ENCODE data around the gene BCL11A. TPM values are rescaled to one million over a fixed set of nuclear protein-coding genes. Genes with fewer than 3 reads are reported as not detected.

Gene BCL11A
- total RNA-seq, 2 experiments from 2014 or later: not detected

- peaks cover 16% of the 10 kb centered on the region for H3K4me1 Mint-ChIP-seq
- no peak overlapping the region for H3K27ac Mint-ChIP-seq
- DNase-seq (no peak), ATAC-seq (no peak)
- CTCF ChIA-PET: no interaction called here
- no peak overlapping the region for H3K4me3 Mint-ChIP-seq
- no peaks in the 10 kb centered on the region for H3K36me3 Mint-ChIP-seq
- H3K9me3 Mint-ChIP-seq (ENCODE audit: low read depth): no peaks in the 10 kb centered on the region
- H3K27me3 Mint-ChIP-seq: peaks cover 13% of the 10 kb centered on the region
Observed at GRCh38 chr2:60497500-60497899, 56.0 kb downstream of the BCL11A start.

- Mint-ChIP-seq H3K27me3 (peaks cover 15% of the 10 kb centered on the region), H3K4me1 (peaks cover 16% of the 10 kb centered on the region), H3K27ac (no peak overlapping the region), H3K4me3 (no peak overlapping the region), H3K9me3 (ENCODE audit: low read depth) (no peaks in the 10 kb centered on the region), H3K36me3 (no peaks in the 10 kb centered on the region)
- ATAC-seq (no peak), DNase-seq (no peak)
- CTCF ChIA-PET: no interaction called here
Observed at GRCh38 chr2:60496956-60497355, 56.5 kb downstream of the BCL11A start.

GRCh38 chr2:60496475-60496874, 57.0 kb downstream of the BCL11A start:
- Mint-ChIP-seq H3K9me3 (ENCODE audit: low read depth) (no peaks in the 10 kb centered on the region), H3K4me3 (no peak overlapping the region), H3K27me3 (peaks cover 18% of the 10 kb centered on the region), H3K27ac (no peak overlapping the region), H3K4me1 (peaks cover 16% of the 10 kb centered on the region), H3K36me3 (no peaks in the 10 kb centered on the region)
- DNase-seq (no peak), ATAC-seq (no peak)
- CTCF ChIA-PET: no interaction called here

- peaks cover 16% of the 10 kb centered on the region for H3K4me1 Mint-ChIP-seq
- H3K9me3 Mint-ChIP-seq (ENCODE audit: low read depth): no peaks in the 10 kb centered on the region
- CTCF ChIA-PET: interaction anchor here (0.9 to 1.0 kb wide), 2 partner anchors 12 to 66 kb away, joined by 3 read pairs; no protein-coding TSS in a partner anchor
- H3K27ac Mint-ChIP-seq: no peak overlapping the region
- no peak for DNase-seq
- H3K4me3 Mint-ChIP-seq: no peak overlapping the region
- H3K27me3 Mint-ChIP-seq: peaks cover 16% of the 10 kb centered on the region
- no peak for ATAC-seq
- no peaks in the 10 kb centered on the region for H3K36me3 Mint-ChIP-seq
Observed at GRCh38 chr2:60495041-60495625, 58.3 kb downstream of the BCL11A start.

DNA sequence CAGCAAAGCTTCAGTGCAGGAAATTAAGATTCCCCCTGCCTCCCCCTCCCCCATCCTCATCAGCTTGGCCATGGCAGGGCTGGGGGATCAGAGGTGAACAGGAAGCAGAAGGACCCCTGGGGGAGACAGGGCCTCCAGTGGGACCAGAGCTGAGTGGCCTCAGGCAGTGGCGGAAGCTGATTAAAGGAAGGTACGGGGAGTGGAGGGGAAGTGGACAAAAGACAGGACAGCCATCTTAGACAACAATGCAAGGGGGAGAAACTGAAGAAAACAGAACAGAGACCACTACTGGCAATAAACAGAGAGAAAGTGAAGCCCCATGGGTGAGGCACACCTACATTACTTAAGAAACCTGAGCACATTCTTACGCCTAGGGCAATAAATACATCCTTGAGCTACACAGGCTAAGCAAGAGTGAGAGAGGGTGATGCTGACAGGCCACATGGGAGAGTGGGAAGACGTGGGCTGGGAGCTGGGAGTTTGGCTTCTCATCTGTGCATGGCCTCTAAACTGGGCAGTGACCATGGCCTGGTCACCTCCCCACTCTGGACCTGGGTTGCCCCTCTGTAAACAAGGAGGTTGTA, 59.6 kb downstream of the BCL11A start:
- no peak overlapping the region for H3K27ac Mint-ChIP-seq
- no peak for ATAC-seq

GRCh38 chr2:60492548-60492947, 60.9 kb downstream of the BCL11A start:
- ATAC-seq (no peak), DNase-seq (no peak)
- Mint-ChIP-seq H3K36me3 (no peaks in the 10 kb centered on the region), H3K4me1 (no peaks in the 10 kb centered on the region), H3K4me3 (no peak overlapping the region), H3K27ac (no peak overlapping the region), H3K9me3 (ENCODE audit: low read depth) (no peaks in the 10 kb centered on the region), H3K27me3 (peaks cover 19% of the 10 kb centered on the region)
- CTCF ChIA-PET: no interaction called here

More for the DNA sequence above, 59.6 kb downstream of the BCL11A start:
- Mint-ChIP-seq H3K9me3 (ENCODE audit: low read depth) (no peaks in the 10 kb centered on the region), H3K4me1 (peaks cover 10% of the 10 kb centered on the region), H3K4me3 (no peak overlapping the region), H3K36me3 (no peaks in the 10 kb centered on the region), H3K27me3 (peaks cover 16% of the 10 kb centered on the region)
- DNase-seq: no peak
- CTCF ChIA-PET: interaction anchor here (1.0 kb wide), 1 partner anchor 67 kb away, joined by 3 read pairs; no protein-coding TSS in a partner anchor

DNA sequence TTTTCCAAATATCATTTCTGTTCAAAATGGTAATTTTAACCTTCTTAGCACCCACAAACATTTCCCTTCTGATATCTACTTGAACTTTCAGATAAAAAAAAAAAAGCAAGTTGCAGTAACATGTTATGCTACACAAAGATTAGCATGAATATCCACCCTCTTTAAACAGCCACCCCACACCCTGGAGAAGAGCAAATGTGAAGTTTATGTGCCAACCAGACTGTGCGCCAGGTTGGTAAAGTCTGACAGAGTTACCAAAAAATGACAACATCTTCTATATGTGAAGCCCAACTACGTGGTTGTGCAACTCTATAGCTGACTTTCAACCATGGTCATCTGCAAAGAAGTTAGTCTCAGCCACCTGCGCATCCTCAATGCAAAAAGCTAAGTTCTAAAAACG, 62.6 kb downstream of the BCL11A start:
- H3K9me3 Mint-ChIP-seq (ENCODE audit: low read depth): no peaks in the 10 kb centered on the region

DNA sequence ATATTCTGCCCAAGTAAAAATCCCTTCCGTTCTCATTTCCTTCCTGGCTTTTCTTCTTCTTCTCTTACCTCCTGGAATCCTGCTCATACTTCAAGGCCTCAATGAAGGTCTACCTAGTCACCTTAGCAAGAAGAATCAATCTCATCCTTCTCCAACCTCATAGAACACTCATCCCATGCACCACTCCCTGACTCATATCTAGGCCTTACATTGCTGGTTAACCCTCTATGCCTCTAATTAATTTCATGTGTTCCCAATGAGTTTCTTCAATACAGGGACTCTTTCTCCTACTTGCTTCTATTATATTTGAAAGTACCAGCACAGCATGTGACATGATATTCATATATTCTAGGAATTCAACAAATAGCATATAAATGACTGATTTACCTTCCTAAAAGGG, 63.0 kb downstream of the BCL11A start:
- Mint-ChIP-seq H3K4me1 (no peaks in the 10 kb centered on the region), H3K27ac (no peak overlapping the region), H3K4me3 (no peak overlapping the region), H3K9me3 (ENCODE audit: low read depth) (no peaks in the 10 kb centered on the region), H3K36me3 (no peaks in the 10 kb centered on the region), H3K27me3 (peaks cover 19% of the 10 kb centered on the region)
- ATAC-seq (no peak), DNase-seq (no peak)
- CTCF ChIA-PET: no interaction called here

More for the DNA sequence above, 62.6 kb downstream of the BCL11A start:
- Mint-ChIP-seq H3K4me1 (no peaks in the 10 kb centered on the region), H3K27me3 (peaks cover 21% of the 10 kb centered on the region), H3K27ac (no peak overlapping the region), H3K4me3 (no peak overlapping the region), H3K36me3 (no peaks in the 10 kb centered on the region)
- CTCF ChIA-PET: no interaction called here
- ATAC-seq (no peak), DNase-seq (no peak)

GRCh38 chr2:60489289-60489688, 64.2 kb downstream of the BCL11A start:
- Mint-ChIP-seq H3K9me3 (ENCODE audit: low read depth) (no peaks in the 10 kb centered on the region), H3K36me3 (no peaks in the 10 kb centered on the region), H3K4me1 (no peaks in the 10 kb centered on the region), H3K27me3 (peaks cover 23% of the 10 kb centered on the region), H3K27ac (no peak overlapping the region), H3K4me3 (no peak overlapping the region)
- DNase-seq (no peak), ATAC-seq (no peak)
- CTCF ChIA-PET: no interaction called here

GRCh38 chr2:60488291-60488690, 65.2 kb downstream of the BCL11A start:
- ATAC-seq (no peak), DNase-seq (no peak)
- Mint-ChIP-seq H3K9me3 (ENCODE audit: low read depth) (no peaks in the 10 kb centered on the region), H3K4me3 (no peak overlapping the region), H3K27ac (no peak overlapping the region), H3K27me3 (peaks cover 29% of the 10 kb centered on the region), H3K4me1 (no peaks in the 10 kb centered on the region), H3K36me3 (no peaks in the 10 kb centered on the region)
- CTCF ChIA-PET: no interaction called here

DNA sequence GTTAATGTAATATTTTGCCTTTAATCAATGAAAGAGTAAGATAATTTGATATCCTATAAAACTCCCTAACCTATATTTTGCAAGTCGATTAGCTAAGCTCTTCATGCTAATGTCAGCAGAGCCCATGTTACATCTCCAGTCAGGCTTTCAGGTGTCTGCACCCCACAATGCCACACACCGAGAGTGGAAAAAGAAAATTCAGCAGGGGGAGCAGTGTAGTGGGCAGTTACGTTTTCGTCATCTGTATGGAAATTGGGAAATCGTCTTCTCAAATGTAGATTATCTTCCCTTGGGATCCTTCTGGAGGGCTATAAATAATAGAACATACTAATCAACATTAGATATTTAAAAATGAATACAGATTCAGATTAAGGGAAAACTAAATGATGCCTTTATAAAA, 66.3 kb downstream of the BCL11A start:
- no peaks in the 10 kb centered on the region for H3K9me3 Mint-ChIP-seq (ENCODE audit: low read depth)
- H3K4me1 Mint-ChIP-seq: no peaks in the 10 kb centered on the region
- ATAC-seq (no peak), DNase-seq (no peak)
- CTCF ChIA-PET: no interaction called here
- no peak overlapping the region for H3K4me3 Mint-ChIP-seq
- H3K36me3 Mint-ChIP-seq: no peaks in the 10 kb centered on the region
- H3K27ac Mint-ChIP-seq: no peak overlapping the region
- peaks cover 33% of the 10 kb centered on the region for H3K27me3 Mint-ChIP-seq

DNA sequence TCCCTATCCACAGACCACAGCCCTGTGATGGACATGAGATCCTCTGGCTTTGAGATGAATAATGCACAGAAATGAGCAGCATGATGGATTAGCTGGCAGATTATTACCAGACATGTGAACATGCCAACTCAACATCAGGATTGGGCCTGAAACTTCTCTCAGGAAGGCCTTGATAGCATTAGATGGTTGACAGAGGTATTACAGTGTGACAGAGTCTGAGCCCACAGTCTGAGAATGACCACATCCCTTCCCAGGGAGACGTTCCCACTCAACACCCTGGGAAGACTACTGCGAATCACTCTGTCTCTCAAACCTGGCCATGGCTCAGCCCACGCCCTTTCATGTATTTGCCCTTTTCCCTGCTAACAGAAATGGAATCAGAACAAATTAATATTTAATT, 66.9 kb downstream of the BCL11A start:
- no peak overlapping the region for H3K4me3 Mint-ChIP-seq
- no peak for DNase-seq
- H3K27me3 Mint-ChIP-seq: peaks cover 35% of the 10 kb centered on the region
- no peaks in the 10 kb centered on the region for H3K9me3 Mint-ChIP-seq (ENCODE audit: low read depth)
- CTCF ChIA-PET: no interaction called here
- H3K27ac Mint-ChIP-seq: no peak overlapping the region
- no peaks in the 10 kb centered on the region for H3K4me1 Mint-ChIP-seq
- no peaks in the 10 kb centered on the region for H3K36me3 Mint-ChIP-seq
- no peak for ATAC-seq

DNA sequence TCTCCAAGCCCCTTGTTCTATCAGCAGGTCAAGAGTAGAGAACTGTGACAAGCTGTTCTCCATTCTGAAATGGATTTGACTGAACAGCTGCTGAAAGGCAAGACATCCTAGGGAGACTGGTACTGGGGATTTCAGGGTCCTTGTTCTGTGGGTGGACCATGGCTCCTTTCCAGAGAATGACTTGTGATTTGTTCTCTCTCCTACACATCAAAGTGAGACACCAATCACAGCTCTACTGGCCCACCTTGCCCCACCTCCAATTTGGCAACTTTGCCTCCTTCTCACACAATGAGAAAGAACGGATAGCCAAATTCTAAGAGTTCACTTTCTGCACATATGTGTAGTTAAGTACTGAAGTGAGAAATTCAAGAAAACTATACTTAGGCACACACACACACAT, 67.4 kb downstream of the BCL11A start:
- H3K9me3 Mint-ChIP-seq (ENCODE audit: low read depth): no peaks in the 10 kb centered on the region
- ATAC-seq (no peak), DNase-seq (no peak)
- CTCF ChIA-PET: no interaction called here
- H3K27me3 Mint-ChIP-seq: peaks cover 38% of the 10 kb centered on the region
- H3K4me1 Mint-ChIP-seq: no peaks in the 10 kb centered on the region
- H3K4me3 Mint-ChIP-seq: no peak overlapping the region
- H3K27ac Mint-ChIP-seq: no peak overlapping the region
- H3K36me3 Mint-ChIP-seq: no peaks in the 10 kb centered on the region

DNA sequence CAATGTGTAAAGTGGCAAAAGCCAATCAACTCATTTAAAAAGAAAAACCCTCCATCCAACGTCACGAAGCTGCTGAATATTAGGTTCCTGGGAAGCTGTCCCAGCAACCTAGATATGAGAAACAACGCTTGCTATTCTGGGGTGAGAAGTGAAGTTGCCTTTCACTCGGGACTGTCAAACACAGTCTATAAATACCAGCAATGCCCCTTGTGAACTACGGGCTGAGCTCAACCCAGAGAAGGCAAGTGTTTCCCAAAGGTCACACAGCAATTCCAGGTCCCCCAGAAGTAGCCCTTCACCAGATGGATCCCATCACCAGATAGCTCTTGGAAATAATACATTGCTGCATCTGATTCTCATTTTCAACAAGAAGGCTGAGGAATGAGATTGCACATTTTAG, 67.9 kb downstream of the BCL11A start:
- Mint-ChIP-seq H3K4me1 (no peaks in the 10 kb centered on the region), H3K27me3 (peaks cover 35% of the 10 kb centered on the region), H3K36me3 (no peaks in the 10 kb centered on the region), H3K9me3 (ENCODE audit: low read depth) (no peaks in the 10 kb centered on the region), H3K4me3 (no peak overlapping the region), H3K27ac (no peak overlapping the region)
- DNase-seq (no peak), ATAC-seq (no peak)
- CTCF ChIA-PET: no interaction called here

Measured in activated CD8-positive, alpha-beta memory T cell treated with anti-CD3 and anti-CD28 coated beads, Interleukin-2, amount 10 ng/mL, durations not matched to agents 7 days and 5 days (primary cell).